ENCODE measurements around the gene NLRP9. TPM values are rescaled to one million over a fixed set of nuclear protein-coding genes. Genes with fewer than 3 reads are reported as not detected.

NLRP9 gene
- total and polyA plus RNA-seq, 2 of the 8 experiments (the other 6 are each of a cell fraction or from before 2014, with no cell fraction given) = not detected

GRCh38 chr19:55674841-55675660 lies 63.2 kb downstream of the NLRP9 start, which contains the start of gene EPN1 (continued):
- TF ChIP-seq HDAC2 (IDR thresholded peaks at IDR 0.05; ENCODE audit: borderline replicate concordance in 1 of 2, low read depth in 2 of 2, low read length in 2 of 2) (0 out of 4 replicates have a peak, but pooled peaks of 1 of the 2 experiments have one; percentile 17), CHD2 (IDR thresholded peaks at IDR 0.05; ENCODE audit: low read length) (no peak), CHD1 (IDR thresholded peaks at IDR 0.05; ENCODE audit: low read depth, low read length) (no peak), EZH2 (IDR thresholded peaks at IDR 0.05; ENCODE audit: low read depth, low read length, severe bottlenecking) (no peak), GTF2F1 (IDR thresholded peaks at IDR 0.05; ENCODE audit: borderline replicate concordance, low read depth, low read length) (no peak), KDM5A (IDR thresholded peaks at IDR 0.05; ENCODE audit: low read length) (no peak), USF2 (IDR thresholded peaks at IDR 0.05; ENCODE audit: low read length) (no peak), KDM1A (IDR thresholded peaks at IDR 0.05; ENCODE audit: borderline replicate concordance, low read length) (no peak), TAF7 (optimal IDR thresholded peaks at IDR 0.05; ENCODE audit: borderline replicate concordance, low read depth, low read length) (no peak), POU5F1 (IDR thresholded peaks at IDR 0.05; ENCODE audit: low read depth, low read length) (no peak), SP1 (IDR thresholded peaks at IDR 0.05; ENCODE audit: low read depth, low read length) (peak; percentile 9; the same call in 1 of the 2 replicates), RFX5 (IDR thresholded peaks at IDR 0.05; ENCODE audit: borderline replicate concordance, low read depth, low read length) (no peak), SP2 (IDR thresholded peaks at IDR 0.05; ENCODE audit: low read length) (no peak), TAF1 (IDR thresholded peaks at IDR 0.05; ENCODE audit: low read depth, low read length) (peak; percentile 56; the same call in 1 of the 2 replicates), BRCA1 (IDR thresholded peaks at IDR 0.05; ENCODE audit: low read depth, low read length) (no peak), SIN3A (conservative IDR thresholded peaks at IDR 0.05 in 1 of 2, IDR thresholded peaks at IDR 0.05 in 1 of 2; ENCODE audit: low read depth in 1 of 2, low read length in 2 of 2) (peak; percentile 55 to 66; a peak in 3 of 4 replicates), TBP (IDR thresholded peaks at IDR 0.05; ENCODE audit: low read depth, low read length) (no peak), JUN (IDR thresholded peaks at IDR 0.05; ENCODE audit: low read depth, low read length) (no peak), SRF (IDR thresholded peaks at IDR 0.05; ENCODE audit: low read depth, low read length) (no peak), SP4 (IDR thresholded peaks at IDR 0.05; ENCODE audit: low read length) (no peak), RXRA (IDR thresholded peaks at IDR 0.05; ENCODE audit: insufficient read depth, low read depth, low read length) (no peak), RBBP5 (IDR thresholded peaks at IDR 0.05; ENCODE audit: borderline replicate concordance, low read depth, low read length) (peak; percentile 47; the same call in 1 of the 2 replicates), RNF2 (IDR thresholded peaks at IDR 0.05; ENCODE audit: borderline replicate concordance, low read depth, low read length, missing control alignments, poor library complexity, severe bottlenecking) (no peak)

Measured in H1 (cell line).